Measurements from ENCODE around the gene UBTD2.

- TF ChIP-seq CTCF (conservative IDR thresholded peaks at IDR 0.05; ENCODE audit: low read depth in 2 of 2) (no peak), POLR2AphosphoS5 (IDR thresholded peaks at IDR 0.05; ENCODE audit: low read depth) (peak; percentile 45; the same call in 1 of the 2 replicates), EZH2 (IDR thresholded peaks at IDR 0.05; ENCODE audit: low read depth, unreplicated experiment) (no peak), EZH2phosphoT487 (IDR thresholded peaks at IDR 0.05; ENCODE audit: unreplicated experiment) (no peak), JUNB (IDR thresholded peaks at IDR 0.05; ENCODE audit: unreplicated experiment) (no peak), NANOG (IDR thresholded peaks at IDR 0.05; ENCODE audit: borderline replicate concordance) (no peak), ZNF331 (CRISPR knock-in tag; IDR thresholded peaks at IDR 0.05; ENCODE audit: low read depth) (no peak)
- TF ChIP-seq, protein P1, sequence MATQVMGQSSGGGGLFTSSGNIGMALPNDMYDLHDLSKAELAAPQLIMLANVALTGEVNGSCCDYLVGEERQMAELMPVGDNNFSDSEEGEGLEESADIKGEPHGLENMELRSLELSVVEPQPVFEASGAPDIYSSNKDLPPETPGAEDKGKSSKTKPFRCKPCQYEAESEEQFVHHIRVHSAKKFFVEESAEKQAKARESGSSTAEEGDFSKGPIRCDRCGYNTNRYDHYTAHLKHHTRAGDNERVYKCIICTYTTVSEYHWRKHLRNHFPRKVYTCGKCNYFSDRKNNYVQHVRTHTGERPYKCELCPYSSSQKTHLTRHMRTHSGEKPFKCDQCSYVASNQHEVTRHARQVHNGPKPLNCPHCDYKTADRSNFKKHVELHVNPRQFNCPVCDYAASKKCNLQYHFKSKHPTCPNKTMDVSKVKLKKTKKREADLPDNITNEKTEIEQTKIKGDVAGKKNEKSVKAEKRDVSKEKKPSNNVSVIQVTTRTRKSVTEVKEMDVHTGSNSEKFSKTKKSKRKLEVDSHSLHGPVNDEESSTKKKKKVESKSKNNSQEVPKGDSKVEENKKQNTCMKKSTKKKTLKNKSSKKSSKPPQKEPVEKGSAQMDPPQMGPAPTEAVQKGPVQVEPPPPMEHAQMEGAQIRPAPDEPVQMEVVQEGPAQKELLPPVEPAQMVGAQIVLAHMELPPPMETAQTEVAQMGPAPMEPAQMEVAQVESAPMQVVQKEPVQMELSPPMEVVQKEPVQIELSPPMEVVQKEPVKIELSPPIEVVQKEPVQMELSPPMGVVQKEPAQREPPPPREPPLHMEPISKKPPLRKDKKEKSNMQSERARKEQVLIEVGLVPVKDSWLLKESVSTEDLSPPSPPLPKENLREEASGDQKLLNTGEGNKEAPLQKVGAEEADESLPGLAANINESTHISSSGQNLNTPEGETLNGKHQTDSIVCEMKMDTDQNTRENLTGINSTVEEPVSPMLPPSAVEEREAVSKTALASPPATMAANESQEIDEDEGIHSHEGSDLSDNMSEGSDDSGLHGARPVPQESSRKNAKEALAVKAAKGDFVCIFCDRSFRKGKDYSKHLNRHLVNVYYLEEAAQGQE (IDR thresholded peaks at IDR 0.05; ENCODE audit: unreplicated experiment) = peak; percentile 9
Measured at GRCh38 chr5:172283862-172284610, 472 bp upstream of the UBTD2 start.

Data from GM23338 (cell line).